MCF 10A (cell line): ENCODE results near the gene GADD45A. TPM values are rescaled to one million over a fixed set of nuclear protein-coding genes. Genes with fewer than 3 reads are reported as not detected.
A peak's percentile ranks its signal among the peaks of the same experiment; 100 is the strongest.

ENCODE experiments used
- BruUV-seq: library from RNA; stranded (reverse); fragments of 400-500 nt; replicated peaks from 2 replicates; lab custom pipeline; 2021; lab: Mats Ljungman, UMichigan
- CTCF ChIA-PET: fragments of 300-600 bp; sonication (Branson Sonifier 250); formaldehyde crosslinking; extraction: SDS; loops from one replicate; lab custom pipeline; 2021; ENCODE audit warnings: antibody characterized with exemption, inconsistent platforms; lab: Yijun Ruan, JAX
- POLR2A ChIA-PET: fragments of 300-600, 350-650 bp; sonication (Branson Sonifier 250); formaldehyde crosslinking; extraction: SDS; loops from one replicate; lab custom pipeline; 2020; ENCODE audit warnings: antibody characterized with exemption, inconsistent platforms; lab: Yijun Ruan, JAX
- DNase-seq: peaks from one replicate; pipeline ENCODE4 v3.0.0-alpha.2; 2018; ENCODE audit not compliant: unreplicated experiment
- H3K27ac Mint-ChIP-seq: one replicate; pipeline ENCODE4 v1.8.0; 2022; ENCODE audit warnings: mild to moderate bottlenecking, low read depth, mixed read lengths; ENCODE audit not compliant: unreplicated experiment
- H3K27me3 Mint-ChIP-seq: one replicate; pipeline ENCODE4 v1.8.0; 2022; ENCODE audit warnings: mixed read lengths; ENCODE audit not compliant: insufficient read depth, unreplicated experiment
- H3K36me3 Mint-ChIP-seq: one replicate; pipeline ENCODE4 v1.8.0; 2022; ENCODE audit warnings: mild to moderate bottlenecking, moderate library complexity, mixed read lengths; ENCODE audit not compliant: insufficient read depth, unreplicated experiment
- H3K4me1 Mint-ChIP-seq: one replicate; pipeline ENCODE4 v1.8.0; 2022; ENCODE audit warnings: mixed read lengths; ENCODE audit not compliant: insufficient read depth, unreplicated experiment
- H3K4me3 Mint-ChIP-seq: one replicate; pipeline ENCODE4 v1.8.0; 2022; ENCODE audit warnings: mild to moderate bottlenecking, moderate library complexity, mixed read lengths; ENCODE audit not compliant: unreplicated experiment
- H3K9me3 Mint-ChIP-seq: one replicate; pipeline ENCODE4 v1.8.0; 2022; ENCODE audit warnings: mixed read lengths; ENCODE audit not compliant: unreplicated experiment
- intact Hi-C: fragments of 100-400 bp; cut with micrococcal nuclease; formaldehyde crosslinking; loops from 2 replicates; pipeline ENCODE4 v1.14.1; 2022
- total RNA-seq: library from RNA; stranded (reverse); gene quantifications from 2 replicates; pipeline ENCODE4 v1.2.3, GENCODE V29; 2022
- TF ChIP-seq, protein P1 (sequence below): fragments of 200-600 bp; IDR thresholded peaks from one replicate; pipeline ENCODE4 v1.8.0; 2022; ENCODE audit warnings: antibody characterized with exemption, mild to moderate bottlenecking; ENCODE audit not compliant: unreplicated experiment

GADD45A gene
- total RNA-seq, 1 experiment from 2014 or later = 225 TPM

DNA sequence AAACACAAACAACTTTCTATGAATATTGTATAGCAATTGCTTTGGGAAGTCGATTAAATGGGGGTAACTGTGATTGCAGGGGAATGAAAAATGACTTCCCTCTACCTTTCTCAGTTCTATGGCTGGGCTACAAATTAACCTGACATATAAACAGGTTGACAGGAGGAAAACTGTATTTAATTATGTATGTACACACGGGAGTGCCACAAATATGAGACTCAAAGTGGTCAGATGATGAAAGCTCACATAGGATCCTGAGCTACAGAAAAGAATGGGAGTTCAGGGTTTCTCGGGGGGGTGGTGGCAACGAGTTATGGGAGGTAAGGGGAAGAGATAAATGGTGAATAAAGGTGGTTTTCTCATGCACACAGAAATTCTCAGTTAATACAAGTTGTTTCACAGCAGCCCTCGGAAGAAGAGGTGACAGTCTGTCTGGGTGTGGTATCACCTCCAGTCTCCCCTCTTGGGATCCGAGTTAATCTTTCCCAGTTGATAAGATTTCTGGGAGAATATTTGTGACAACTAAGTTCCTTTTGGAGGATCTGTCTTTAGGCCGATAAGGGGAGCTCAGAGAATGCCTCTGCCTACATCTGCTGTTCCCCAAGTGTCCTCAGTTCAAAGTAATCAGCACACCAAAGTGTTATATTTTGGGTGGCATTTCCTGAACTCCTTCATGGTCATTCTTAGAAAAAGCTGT, 26.3 kb downstream of the GADD45A start:
- no peak for DNase-seq
- H3K9me3 Mint-ChIP-seq = no peaks in the 10 kb centered on the region
- H3K36me3 Mint-ChIP-seq = peaks cover 15% of the 10 kb centered on the region
- no peak overlapping the region for H3K4me3 Mint-ChIP-seq
- ChIA-PET CTCF (interaction anchor here (0.5 to 2.6 kb wide), 9 partner anchors 12 to 188 kb away, joined by 3 to 11 read pairs (median 3); no protein-coding TSS in a partner anchor), POLR2A (interaction anchor here (0.6 to 9.8 kb wide), 12 partner anchors 8 to 153 kb away, joined by 3 to 130 read pairs (median 4); partner anchors contain the start of gene GADD45A)
- peaks cover 44% of the 10 kb centered on the region for H3K4me1 Mint-ChIP-seq
- no peaks in the 10 kb centered on the region for H3K27me3 Mint-ChIP-seq
- intact Hi-C loops = no loop called here
- TF ChIP-seq, protein P1, sequence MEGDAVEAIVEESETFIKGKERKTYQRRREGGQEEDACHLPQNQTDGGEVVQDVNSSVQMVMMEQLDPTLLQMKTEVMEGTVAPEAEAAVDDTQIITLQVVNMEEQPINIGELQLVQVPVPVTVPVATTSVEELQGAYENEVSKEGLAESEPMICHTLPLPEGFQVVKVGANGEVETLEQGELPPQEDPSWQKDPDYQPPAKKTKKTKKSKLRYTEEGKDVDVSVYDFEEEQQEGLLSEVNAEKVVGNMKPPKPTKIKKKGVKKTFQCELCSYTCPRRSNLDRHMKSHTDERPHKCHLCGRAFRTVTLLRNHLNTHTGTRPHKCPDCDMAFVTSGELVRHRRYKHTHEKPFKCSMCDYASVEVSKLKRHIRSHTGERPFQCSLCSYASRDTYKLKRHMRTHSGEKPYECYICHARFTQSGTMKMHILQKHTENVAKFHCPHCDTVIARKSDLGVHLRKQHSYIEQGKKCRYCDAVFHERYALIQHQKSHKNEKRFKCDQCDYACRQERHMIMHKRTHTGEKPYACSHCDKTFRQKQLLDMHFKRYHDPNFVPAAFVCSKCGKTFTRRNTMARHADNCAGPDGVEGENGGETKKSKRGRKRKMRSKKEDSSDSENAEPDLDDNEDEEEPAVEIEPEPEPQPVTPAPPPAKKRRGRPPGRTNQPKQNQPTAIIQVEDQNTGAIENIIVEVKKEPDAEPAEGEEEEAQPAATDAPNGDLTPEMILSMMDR = no peak
- BruUV-seq = no TSS peak
- H3K27ac Mint-ChIP-seq = peak overlapping the region; percentile 80

DNA sequence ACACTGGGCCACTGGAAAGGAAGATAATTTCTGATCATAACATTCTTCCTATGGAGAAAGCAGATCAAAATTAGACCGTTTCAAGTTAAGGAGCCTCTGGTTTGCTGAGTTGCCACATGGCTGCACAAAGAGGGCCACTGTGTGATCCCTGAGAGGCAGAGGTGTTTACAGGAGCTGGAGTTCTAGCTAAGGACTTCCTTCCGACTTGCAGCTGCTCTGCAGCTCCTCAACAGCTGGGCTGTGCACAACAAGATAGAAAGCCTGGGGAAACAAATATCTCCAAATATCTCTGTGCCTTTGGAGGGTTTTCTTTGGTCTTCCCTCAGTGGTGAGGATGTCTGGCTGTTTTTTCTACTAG, 26.8 kb downstream of the GADD45A start:
- ChIA-PET POLR2A (interaction anchor here (0.6 to 9.8 kb wide), 10 partner anchors 8 to 153 kb away, joined by 3 to 130 read pairs (median 5); partner anchors contain the start of gene GADD45A), CTCF (interaction anchor here (0.6 to 2.6 kb wide), 7 partner anchors 11 to 189 kb away, joined by 3 to 11 read pairs (median 3); no protein-coding TSS in a partner anchor)
- peaks cover 49% of the 10 kb centered on the region for H3K4me1 Mint-ChIP-seq
- no TSS peak for BruUV-seq
- no peak overlapping the region for H3K4me3 Mint-ChIP-seq
- intact Hi-C loops = no loop called here
- peaks cover 10% of the 10 kb centered on the region for H3K36me3 Mint-ChIP-seq
- no peaks in the 10 kb centered on the region for H3K27me3 Mint-ChIP-seq
- H3K27ac Mint-ChIP-seq = no peak overlapping the region
- DNase-seq = no peak
- TF ChIP-seq, protein P1 = no peak
- no peaks in the 10 kb centered on the region for H3K9me3 Mint-ChIP-seq

DNA sequence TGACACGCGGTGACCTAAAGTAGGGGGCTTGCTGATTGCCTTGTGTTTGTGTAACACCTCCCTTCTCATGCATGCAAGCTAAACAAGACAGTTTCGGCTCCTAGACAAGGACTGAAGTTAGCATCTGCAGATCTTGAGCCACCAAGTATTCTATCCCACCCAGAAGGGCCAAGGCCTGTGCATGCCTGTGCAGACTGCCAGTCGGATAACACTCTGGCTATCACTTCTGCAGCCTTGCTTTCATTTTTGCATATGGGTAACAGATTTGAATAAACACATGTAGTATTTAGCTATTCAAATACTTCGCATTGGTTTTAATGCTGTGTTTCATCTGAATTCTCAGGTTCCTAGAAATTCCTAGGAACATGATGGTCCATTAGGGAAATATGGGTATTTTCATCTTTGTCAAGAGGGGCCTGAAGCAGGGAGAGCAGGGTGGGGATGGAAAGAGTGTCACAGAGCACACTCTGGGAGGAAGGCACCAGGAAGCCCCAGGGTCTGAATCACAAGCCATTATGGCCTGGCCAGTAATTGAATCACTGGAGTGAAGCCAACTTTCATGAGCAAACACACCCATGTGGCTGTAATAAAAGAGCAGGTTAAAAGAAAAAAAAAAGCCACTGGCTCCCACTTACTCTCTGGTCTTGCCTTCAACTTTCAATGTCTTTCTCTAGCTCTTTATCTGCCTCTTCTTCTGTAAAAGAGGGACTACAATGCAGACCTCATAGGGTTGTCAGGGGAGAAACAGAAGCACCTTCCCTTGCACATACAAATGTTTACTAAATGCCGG, 28.3 kb downstream of the GADD45A start:
- peak overlapping the region; percentile 87 for H3K27ac Mint-ChIP-seq
- H3K9me3 Mint-ChIP-seq = no peaks in the 10 kb centered on the region
- TF ChIP-seq, protein P1 = no peak
- peaks cover 6% of the 10 kb centered on the region for H3K36me3 Mint-ChIP-seq
- intact Hi-C loops = loop anchor here (1.0 kb wide), 1 partner anchor 28 kb away; the partner anchor contains the start of gene GADD45A
- POLR2A ChIA-PET = interaction anchor here (0.6 to 9.8 kb wide), 12 partner anchors 13 to 181 kb away, joined by 3 to 130 read pairs (median 4); partner anchors contain the start of gene GADD45A
- H3K4me3 Mint-ChIP-seq = no peak overlapping the region
- H3K27me3 Mint-ChIP-seq = no peaks in the 10 kb centered on the region
- CTCF ChIA-PET = interaction anchor here (0.8 to 2.6 kb wide), 3 partner anchors 47 to 151 kb away, joined by 3 to 11 read pairs (median 7); no protein-coding TSS in a partner anchor
- H3K4me1 Mint-ChIP-seq = peaks cover 52% of the 10 kb centered on the region
- no TSS peak for BruUV-seq
- DNase-seq = peak; percentile 85
